ENCODE measurements around the gene PLA2G4C. TPM values are rescaled to one million over a fixed set of nuclear protein-coding genes. Genes with fewer than 3 reads are reported as not detected.

PLA2G4C gene
- total RNA-seq (ENCODE audit: low replicate concordance): 2.7 and 11.5 TPM in 2 replicates

GRCh38 chr19:48110350-48110966, at the start of gene PLA2G4C:
TSS of gene PLA2G4C (minus strand) at chr19:48110817. CDS start at chr19:48106529, 4,288 bp downstream.

GRCh38 chr19:48043675-48044258, 66.8 kb downstream of the PLA2G4C start, which contains the start of gene CABP5:
TSS of gene CABP5 (minus strand) at chr19:48044079. CDS start at chr19:48043922, 157 bp downstream.

Other genes with a start within 250 kb of the PLA2G4C start
- gene SULT2A1, start 224.5 kb downstream of the PLA2G4C start, total RNA-seq (ENCODE audit: low replicate concordance): not detected in 2 replicates
- not detected in 2 replicates for gene BSPH1, start 118.6 kb downstream of the PLA2G4C start, total RNA-seq (ENCODE audit: low replicate concordance)
- gene ELSPBP1, start 116.2 kb downstream of the PLA2G4C start, total RNA-seq (ENCODE audit: low replicate concordance): not detected in 2 replicates
- gene CABP5, start 66.7 kb downstream of the PLA2G4C start, total RNA-seq (ENCODE audit: low replicate concordance): not detected in 2 replicates
- gene LIG1, start 59.5 kb upstream of the PLA2G4C start, total RNA-seq (ENCODE audit: low replicate concordance): 16.5 and 17.4 TPM in 2 replicates
- 1.8 and 2.2 TPM in 2 replicates for gene ZSWIM9, start 59.9 kb upstream of the PLA2G4C start, total RNA-seq (ENCODE audit: low replicate concordance)
- 11.0 and 12.7 TPM in 2 replicates for gene CARD8, start 145.1 kb upstream of the PLA2G4C start, total RNA-seq (ENCODE audit: low replicate concordance)
- 0.23 and 0.53 TPM in 2 replicates for gene ZNF114, start 159.3 kb upstream of the PLA2G4C start, total RNA-seq (ENCODE audit: low replicate concordance)
- gene EMP3, start 214.7 kb upstream of the PLA2G4C start, total RNA-seq (ENCODE audit: low replicate concordance): 149 and 421 TPM in 2 replicates

All from smooth muscle cell of the coronary artery (primary cell).